ENCODE data around the gene CELF5. TPM values are rescaled to one million over a fixed set of nuclear protein-coding genes. Genes with fewer than 3 reads are reported as not detected.

The CELF5 gene
- total RNA-seq, 2 experiments from 2014 or later: 0.13 TPM; not detected in 1

DNA sequence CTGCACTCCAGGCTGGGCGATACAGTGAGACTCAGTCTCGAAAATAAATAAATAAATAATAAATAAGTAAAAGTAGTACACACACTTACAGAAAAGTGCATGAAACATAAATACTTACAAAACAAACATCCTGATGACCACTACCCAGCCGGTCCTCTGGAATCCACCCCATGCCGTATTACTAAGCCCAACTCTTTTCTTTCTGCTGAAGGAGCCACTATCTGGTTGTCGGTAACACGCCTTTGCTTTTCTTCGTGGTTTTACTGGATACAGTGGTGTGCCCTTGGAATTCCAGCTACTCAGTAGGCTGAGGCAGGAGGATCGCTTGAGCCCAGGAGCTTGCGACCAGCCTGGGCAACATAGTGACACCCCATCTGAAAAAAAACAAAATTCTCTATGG lies 39.4 kb downstream of the CELF5 start:
- intact Hi-C loops (cut with micrococcal nuclease; ENCODE audit: unreplicated experiment): no loop called here
- BruUV-seq (replicated peaks): no TSS peak
- ChIA-PET CTCF (ENCODE audit: unreplicated experiment) (no interaction called here), POLR2A (no interaction called here)
- H4K20me1 ChIP-seq (ENCODE audit: insufficient read depth, low read length): no peaks in the 10 kb centered on the region
- DNase-seq (ENCODE audit: low spot score): no peak
- H3K79me2 ChIP-seq (ENCODE audit: insufficient read depth, low read depth, low read length): no peaks in the 10 kb centered on the region
- H3K4me1 ChIP-seq (ENCODE audit: insufficient read depth, low read length, poor library complexity, severe bottlenecking): no peaks in the 10 kb centered on the region
- H3K9me2 ChIP-seq (ENCODE audit: insufficient read depth, low read length): no peaks in the 10 kb centered on the region
- TF ChIP-seq EZH2phosphoT487 (IDR thresholded peaks at IDR 0.05; ENCODE audit: borderline replicate concordance, low read depth, low read length): no peak
- TF ChIP-seq, protein P1, sequence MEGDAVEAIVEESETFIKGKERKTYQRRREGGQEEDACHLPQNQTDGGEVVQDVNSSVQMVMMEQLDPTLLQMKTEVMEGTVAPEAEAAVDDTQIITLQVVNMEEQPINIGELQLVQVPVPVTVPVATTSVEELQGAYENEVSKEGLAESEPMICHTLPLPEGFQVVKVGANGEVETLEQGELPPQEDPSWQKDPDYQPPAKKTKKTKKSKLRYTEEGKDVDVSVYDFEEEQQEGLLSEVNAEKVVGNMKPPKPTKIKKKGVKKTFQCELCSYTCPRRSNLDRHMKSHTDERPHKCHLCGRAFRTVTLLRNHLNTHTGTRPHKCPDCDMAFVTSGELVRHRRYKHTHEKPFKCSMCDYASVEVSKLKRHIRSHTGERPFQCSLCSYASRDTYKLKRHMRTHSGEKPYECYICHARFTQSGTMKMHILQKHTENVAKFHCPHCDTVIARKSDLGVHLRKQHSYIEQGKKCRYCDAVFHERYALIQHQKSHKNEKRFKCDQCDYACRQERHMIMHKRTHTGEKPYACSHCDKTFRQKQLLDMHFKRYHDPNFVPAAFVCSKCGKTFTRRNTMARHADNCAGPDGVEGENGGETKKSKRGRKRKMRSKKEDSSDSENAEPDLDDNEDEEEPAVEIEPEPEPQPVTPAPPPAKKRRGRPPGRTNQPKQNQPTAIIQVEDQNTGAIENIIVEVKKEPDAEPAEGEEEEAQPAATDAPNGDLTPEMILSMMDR (conservative IDR thresholded peaks at IDR 0.05; ENCODE audit: low read length): no peak
- H3K4me2 ChIP-seq (ENCODE audit: low read length): no peak overlapping the region
- no peak overlapping the region for H2AFZ ChIP-seq (ENCODE audit: low read length)
- no peak overlapping the region for H3K27ac ChIP-seq (ENCODE audit: low read depth, low read length, poor library complexity, severe bottlenecking)
- H3K4me3 ChIP-seq (ENCODE audit: low read depth, low read length, poor library complexity, severe bottlenecking): no peak overlapping the region
- no peaks in the 10 kb centered on the region for H3K9me3 ChIP-seq (ENCODE audit: low read length)
- no peaks in the 10 kb centered on the region for H3K36me3 ChIP-seq (ENCODE audit: insufficient read depth, low read length)

DNA sequence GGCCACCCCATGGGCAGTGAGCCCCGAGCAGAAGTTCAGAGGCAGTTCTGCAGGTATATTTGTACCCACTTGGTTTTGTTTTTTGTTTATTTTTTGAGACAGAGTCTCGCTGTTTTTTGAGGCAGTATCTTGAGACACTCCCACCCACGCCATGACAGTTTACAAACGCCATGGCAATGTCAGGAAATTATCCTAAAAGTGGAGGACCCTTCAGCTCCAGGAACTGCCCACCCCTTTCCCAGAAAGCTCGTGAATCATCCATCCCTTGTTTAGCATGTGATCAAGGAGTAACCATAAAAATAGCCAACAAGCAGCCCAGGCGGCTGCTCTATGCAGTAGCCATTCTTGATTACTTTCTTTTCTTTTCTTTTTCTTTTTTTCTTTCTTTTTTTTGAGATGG lies 41.0 kb downstream of the CELF5 start:
- intact Hi-C loops (cut with micrococcal nuclease; ENCODE audit: unreplicated experiment): no loop called here
- no peaks in the 10 kb centered on the region for H3K36me3 ChIP-seq (ENCODE audit: insufficient read depth, low read length)
- H3K79me2 ChIP-seq (ENCODE audit: insufficient read depth, low read depth, low read length): no peaks in the 10 kb centered on the region
- no peaks in the 10 kb centered on the region for H4K20me1 ChIP-seq (ENCODE audit: insufficient read depth, low read length)
- no TSS peak for BruUV-seq (replicated peaks)
- H3K4me2 ChIP-seq (ENCODE audit: low read length): no peak overlapping the region
- no peak for DNase-seq (ENCODE audit: low spot score)
- no peaks in the 10 kb centered on the region for H3K9me2 ChIP-seq (ENCODE audit: insufficient read depth, low read length)
- H3K4me3 ChIP-seq (ENCODE audit: low read depth, low read length, poor library complexity, severe bottlenecking): no peak overlapping the region
- CTCF ChIA-PET (ENCODE audit: unreplicated experiment): no interaction called here
- TF ChIP-seq, protein P1 (conservative IDR thresholded peaks at IDR 0.05; ENCODE audit: low read length): no peak
- no peak for TF ChIP-seq EZH2phosphoT487 (IDR thresholded peaks at IDR 0.05; ENCODE audit: borderline replicate concordance, low read depth, low read length)
- POLR2A ChIA-PET: no interaction called here
- no peaks in the 10 kb centered on the region for H3K9me3 ChIP-seq (ENCODE audit: low read length)
- no peaks in the 10 kb centered on the region for H3K4me1 ChIP-seq (ENCODE audit: insufficient read depth, low read length, poor library complexity, severe bottlenecking)
- no peak overlapping the region for H2AFZ ChIP-seq (ENCODE audit: low read length)
- H3K27ac ChIP-seq (ENCODE audit: low read depth, low read length, poor library complexity, severe bottlenecking): no peak overlapping the region

DNA sequence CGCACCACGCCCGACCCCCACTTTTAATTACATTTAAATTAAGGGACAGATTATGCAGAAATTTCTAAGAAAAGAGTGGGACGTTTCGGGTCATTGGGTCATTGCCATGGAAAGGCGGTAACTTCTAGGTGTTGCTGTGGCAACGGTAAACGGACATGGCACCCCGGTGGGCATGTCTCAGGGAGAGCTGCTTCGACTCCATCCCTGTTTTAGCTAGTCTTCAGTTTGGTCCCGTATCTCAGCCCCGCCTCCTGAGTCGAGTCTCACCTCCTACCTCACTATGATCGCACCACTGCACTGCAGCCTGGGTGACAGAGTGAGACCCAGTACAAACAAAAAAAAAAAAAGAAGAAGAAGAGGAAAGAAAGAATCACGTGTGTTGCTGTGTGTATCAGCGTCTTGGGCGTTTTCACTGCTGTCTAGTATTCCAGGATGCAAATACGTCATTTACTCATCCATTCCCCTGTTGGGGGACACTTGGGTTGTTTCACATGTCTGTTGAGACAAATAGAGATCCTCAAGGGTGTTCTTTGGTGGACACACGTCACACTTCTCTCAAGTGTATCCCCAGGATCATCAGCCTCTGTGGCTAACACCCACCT lies 41.7 kb downstream of the CELF5 start:
- CTCF ChIA-PET (ENCODE audit: unreplicated experiment): no interaction called here
- BruUV-seq (replicated peaks): no TSS peak
- intact Hi-C loops (cut with micrococcal nuclease; ENCODE audit: unreplicated experiment): no loop called here

More for the DNA sequence above, 41.7 kb downstream of the CELF5 start:
- DNase-seq (ENCODE audit: low spot score): no peak
- Histone ChIP-seq H3K79me2 (ENCODE audit: insufficient read depth, low read depth, low read length) (no peaks in the 10 kb centered on the region), H3K27ac (ENCODE audit: low read depth, low read length, poor library complexity, severe bottlenecking) (no peak overlapping the region), H3K36me3 (ENCODE audit: insufficient read depth, low read length) (no peaks in the 10 kb centered on the region), H3K4me2 (ENCODE audit: low read length) (no peak overlapping the region), H4K20me1 (ENCODE audit: insufficient read depth, low read length) (no peaks in the 10 kb centered on the region), H3K9me2 (ENCODE audit: insufficient read depth, low read length) (no peaks in the 10 kb centered on the region), H2AFZ (ENCODE audit: low read length) (no peak overlapping the region), H3K9me3 (ENCODE audit: low read length) (no peaks in the 10 kb centered on the region), H3K4me1 (ENCODE audit: insufficient read depth, low read length, poor library complexity, severe bottlenecking) (no peaks in the 10 kb centered on the region), H3K4me3 (ENCODE audit: low read depth, low read length, poor library complexity, severe bottlenecking) (no peak overlapping the region)
- TF ChIP-seq, protein P1 (conservative IDR thresholded peaks at IDR 0.05; ENCODE audit: low read length): no peak
- TF ChIP-seq EZH2phosphoT487 (IDR thresholded peaks at IDR 0.05; ENCODE audit: borderline replicate concordance, low read depth, low read length): no peak
- POLR2A ChIA-PET: no interaction called here

Data from OCI-LY7 (cell line).